H1 (cell line): ENCODE measurements around the gene RAMP3.

Experiments used
- POLR2AphosphoS5 ChIP-seq: IDR thresholded peaks from 2 replicates; pipeline ENCODE4 v1.6.1; 2011; ENCODE audit warnings: low read depth, low read length
- SIX5 ChIP-seq: IDR thresholded peaks from 2 replicates; pipeline ENCODE4 v1.6.1; 2011; ENCODE audit warnings: mild to moderate bottlenecking, low read depth, low read length
- TF ChIP-seq, protein P1 (sequence below), 3 experiments: IDR thresholded peaks; 1 replicate in 2 of 3; 2 replicates in 1 of 3; pipeline versions ENCODE4 v1.5.1 to v1.6.1; 2011; ENCODE audit warnings: low read length in 3 of 3, mild to moderate bottlenecking in 3 of 3, inconsistent platforms in 2 of 3, low read depth in 1 of 3, moderate library complexity in 1 of 3; ENCODE audit not compliant: insufficient read depth in 1 of 3; ENCODE audit errors: control extremely low read depth in 1 of 3

DNA sequence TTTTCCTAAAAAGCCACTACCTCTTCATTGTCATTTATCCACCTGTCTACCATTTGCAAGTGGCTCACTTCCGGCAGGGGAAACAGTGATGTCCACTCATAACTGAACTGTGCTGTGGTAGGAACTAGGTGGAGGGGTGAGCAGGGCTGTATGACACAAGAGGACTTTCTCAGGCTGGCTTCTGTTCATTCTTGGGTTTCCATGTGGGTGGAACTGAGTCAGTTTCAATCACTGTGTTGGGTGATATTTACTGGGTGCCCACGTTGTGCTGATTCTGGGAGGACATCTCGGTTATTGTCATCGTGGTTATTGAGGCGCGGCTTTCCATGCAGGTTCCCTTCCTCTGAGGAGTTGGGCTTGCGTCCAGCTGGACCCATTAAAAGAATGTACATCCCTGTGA lies 38.8 kb downstream of the RAMP3 start:
- TF ChIP-seq SIX5: no peak
- no peak for TF ChIP-seq POLR2AphosphoS5
- TF ChIP-seq, protein P1, sequence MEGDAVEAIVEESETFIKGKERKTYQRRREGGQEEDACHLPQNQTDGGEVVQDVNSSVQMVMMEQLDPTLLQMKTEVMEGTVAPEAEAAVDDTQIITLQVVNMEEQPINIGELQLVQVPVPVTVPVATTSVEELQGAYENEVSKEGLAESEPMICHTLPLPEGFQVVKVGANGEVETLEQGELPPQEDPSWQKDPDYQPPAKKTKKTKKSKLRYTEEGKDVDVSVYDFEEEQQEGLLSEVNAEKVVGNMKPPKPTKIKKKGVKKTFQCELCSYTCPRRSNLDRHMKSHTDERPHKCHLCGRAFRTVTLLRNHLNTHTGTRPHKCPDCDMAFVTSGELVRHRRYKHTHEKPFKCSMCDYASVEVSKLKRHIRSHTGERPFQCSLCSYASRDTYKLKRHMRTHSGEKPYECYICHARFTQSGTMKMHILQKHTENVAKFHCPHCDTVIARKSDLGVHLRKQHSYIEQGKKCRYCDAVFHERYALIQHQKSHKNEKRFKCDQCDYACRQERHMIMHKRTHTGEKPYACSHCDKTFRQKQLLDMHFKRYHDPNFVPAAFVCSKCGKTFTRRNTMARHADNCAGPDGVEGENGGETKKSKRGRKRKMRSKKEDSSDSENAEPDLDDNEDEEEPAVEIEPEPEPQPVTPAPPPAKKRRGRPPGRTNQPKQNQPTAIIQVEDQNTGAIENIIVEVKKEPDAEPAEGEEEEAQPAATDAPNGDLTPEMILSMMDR (IDR thresholded peaks at IDR 0.05; ENCODE audit: control extremely low read depth in 1 of 3, insufficient read depth in 1 of 3, low read depth in 1 of 3, low read length in 3 of 3): no peak
